Caco-2 (cell line): ENCODE measurements around the gene KRTAP21-3. TPM values are rescaled to one million over a fixed set of nuclear protein-coding genes. Genes with fewer than 3 reads are reported as not detected.

ENCODE experiments used
- BruUV-seq: library from RNA; stranded (reverse); fragments of 400-500 nt; replicated peaks from 2 replicates; lab custom pipeline; 2021; lab: Mats Ljungman, UMichigan
- CTCF ChIA-PET: fragments of 300-600 bp; sonication (Branson Sonifier 250); formaldehyde crosslinking; loops from one replicate; lab custom pipeline; 2022; ENCODE audit warnings: antibody characterized with exemption; lab: Charles Lee
- POLR2A ChIA-PET: fragments of 300-600 bp; sonication (Branson Sonifier 250); formaldehyde crosslinking; loops from one replicate; lab custom pipeline; 2022; ENCODE audit warnings: antibody characterized with exemption; lab: Charles Lee
- DNase-seq, 2 experiments: peaks; one replicate each; pipeline versions ENCODE4 v3.0.0 to v3.0.0-alpha.2; 2020 to 2022
- H3K27me3 ChIP-seq: replicated peaks from 2 replicates; pipeline ENCODE4 v1.6.0; 2011; ENCODE audit warnings: low read length; ENCODE audit not compliant: control insufficient read depth, insufficient read depth
- H3K36me3 ChIP-seq: 2 replicates; pipeline ENCODE4 v1.5.1; 2011; ENCODE audit warnings: low read length; ENCODE audit not compliant: control insufficient read depth, insufficient read depth
- H3K4me1 ChIP-seq: fragments of 250-450 bp; sonication (Bioruptor Pico); 2 replicates; pipeline ENCODE4 v1.5.1; 2020; ENCODE audit warnings: mild to moderate bottlenecking
- H3K4me3 ChIP-seq: 2 replicates; pipeline ENCODE4 v1.5.1; 2011; ENCODE audit warnings: low read depth, mild to moderate bottlenecking, control low read depth, low read length
- H3K9me3 ChIP-seq: fragments of 250-450 bp; sonication (Bioruptor Pico); 2 replicates; pipeline ENCODE4 v1.5.1; 2020; ENCODE audit warnings: mild to moderate bottlenecking, moderate library complexity
- H3K27ac Mint-ChIP-seq: one replicate; pipeline ENCODE4 v1.8.0; 2022; ENCODE audit warnings: mixed read lengths; ENCODE audit not compliant: unreplicated experiment
- H3K27me3 Mint-ChIP-seq: one replicate; pipeline ENCODE4 v1.8.0; 2022; ENCODE audit warnings: mixed read lengths; ENCODE audit not compliant: insufficient read depth, unreplicated experiment
- H3K36me3 Mint-ChIP-seq: one replicate; pipeline ENCODE4 v1.8.0; 2022; ENCODE audit warnings: mild to moderate bottlenecking, mixed read lengths; ENCODE audit not compliant: insufficient read depth, unreplicated experiment
- H3K4me1 Mint-ChIP-seq: one replicate; pipeline ENCODE4 v1.8.0; 2022; ENCODE audit warnings: low read depth, mixed read lengths; ENCODE audit not compliant: unreplicated experiment
- H3K4me3 Mint-ChIP-seq: one replicate; pipeline ENCODE4 v1.8.0; 2022; ENCODE audit warnings: mild to moderate bottlenecking, moderate library complexity, mixed read lengths; ENCODE audit not compliant: unreplicated experiment
- H3K9me3 Mint-ChIP-seq: one replicate; pipeline ENCODE4 v1.8.0; 2022; ENCODE audit warnings: mixed read lengths; ENCODE audit not compliant: unreplicated experiment
- intact Hi-C: fragments of 100-400 bp; cut with micrococcal nuclease; formaldehyde crosslinking; loops from one replicate; pipeline ENCODE4 v1.10.0; 2022; ENCODE audit not compliant: unreplicated experiment
- total RNA-seq: library from RNA; stranded (reverse); gene quantifications from 2 replicates; pipeline ENCODE4 v1.2.3, GENCODE V29; 2022
- TF ChIP-seq, protein P1 (sequence below), 2 experiments: fragments of 200-600 bp in 1 of 2; IDR thresholded peaks; 1 replicate in 1 of 2; 2 replicates in 1 of 2; pipeline versions ENCODE4 v1.5.1 to v1.8.0; 2011 to 2022; ENCODE audit warnings: antibody characterized with exemption in 1 of 2, control low read depth in 1 of 2, inconsistent platforms in 1 of 2, low read depth in 1 of 2, low read length in 1 of 2, mild to moderate bottlenecking in 1 of 2, moderate library complexity in 1 of 2; ENCODE audit not compliant: insufficient read depth in 1 of 2, severe bottlenecking in 1 of 2, unreplicated experiment in 1 of 2

Gene KRTAP21-3
- total RNA-seq, 1 experiment from 2014 or later = not detected

GRCh38 chr21:30676737-30677136 is 41.8 kb downstream of the KRTAP21-3 start:
- no peaks in the 10 kb centered on the region for H3K27me3 ChIP-seq
- no peaks in the 10 kb centered on the region; the same call in 1 of the 2 replicates for H3K4me1 ChIP-seq
- H3K27me3 Mint-ChIP-seq = peaks cover 7% of the 10 kb centered on the region
- no peak overlapping the region for H3K4me3 Mint-ChIP-seq
- ChIA-PET CTCF (no interaction called here), POLR2A (no interaction called here)
- no peaks in the 10 kb centered on the region for H3K36me3 ChIP-seq
- DNase-seq = no peak
- no peak overlapping the region for H3K4me3 ChIP-seq
- H3K27ac Mint-ChIP-seq = no peak overlapping the region
- no peaks in the 10 kb centered on the region for H3K4me1 Mint-ChIP-seq
- H3K9me3 ChIP-seq = no peaks in the 10 kb centered on the region
- TF ChIP-seq, protein P1, sequence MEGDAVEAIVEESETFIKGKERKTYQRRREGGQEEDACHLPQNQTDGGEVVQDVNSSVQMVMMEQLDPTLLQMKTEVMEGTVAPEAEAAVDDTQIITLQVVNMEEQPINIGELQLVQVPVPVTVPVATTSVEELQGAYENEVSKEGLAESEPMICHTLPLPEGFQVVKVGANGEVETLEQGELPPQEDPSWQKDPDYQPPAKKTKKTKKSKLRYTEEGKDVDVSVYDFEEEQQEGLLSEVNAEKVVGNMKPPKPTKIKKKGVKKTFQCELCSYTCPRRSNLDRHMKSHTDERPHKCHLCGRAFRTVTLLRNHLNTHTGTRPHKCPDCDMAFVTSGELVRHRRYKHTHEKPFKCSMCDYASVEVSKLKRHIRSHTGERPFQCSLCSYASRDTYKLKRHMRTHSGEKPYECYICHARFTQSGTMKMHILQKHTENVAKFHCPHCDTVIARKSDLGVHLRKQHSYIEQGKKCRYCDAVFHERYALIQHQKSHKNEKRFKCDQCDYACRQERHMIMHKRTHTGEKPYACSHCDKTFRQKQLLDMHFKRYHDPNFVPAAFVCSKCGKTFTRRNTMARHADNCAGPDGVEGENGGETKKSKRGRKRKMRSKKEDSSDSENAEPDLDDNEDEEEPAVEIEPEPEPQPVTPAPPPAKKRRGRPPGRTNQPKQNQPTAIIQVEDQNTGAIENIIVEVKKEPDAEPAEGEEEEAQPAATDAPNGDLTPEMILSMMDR (IDR thresholded peaks at IDR 0.05; ENCODE audit: insufficient read depth in 1 of 2, low read depth in 1 of 2, low read length in 1 of 2, severe bottlenecking in 1 of 2, unreplicated experiment in 1 of 2) = no peak
- intact Hi-C loops = no loop called here
- no peaks in the 10 kb centered on the region for H3K9me3 Mint-ChIP-seq
- H3K36me3 Mint-ChIP-seq = no peaks in the 10 kb centered on the region
- no TSS peak for BruUV-seq

DNA sequence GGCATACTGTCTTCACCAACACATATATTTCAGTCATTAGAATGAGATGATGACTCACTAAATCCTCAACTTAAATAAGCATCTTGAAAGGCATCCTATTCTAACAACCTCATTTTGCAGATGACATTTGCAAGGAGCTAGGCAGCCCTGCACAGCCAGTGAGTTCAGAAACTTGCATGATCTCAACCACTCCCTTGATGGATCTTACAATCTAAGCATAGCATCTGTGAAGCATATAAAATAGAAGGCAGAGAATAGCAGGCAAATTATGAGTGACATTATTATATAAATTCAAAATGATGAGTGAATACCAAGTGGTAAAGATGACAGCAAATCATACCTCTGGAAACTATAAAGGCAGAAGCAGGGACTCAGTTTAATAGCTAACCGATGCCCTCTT is 44.3 kb downstream of the KRTAP21-3 start:
- TF ChIP-seq, protein P1 (IDR thresholded peaks at IDR 0.05; ENCODE audit: insufficient read depth in 1 of 2, low read depth in 1 of 2, low read length in 1 of 2, severe bottlenecking in 1 of 2, unreplicated experiment in 1 of 2) = no peak
- POLR2A ChIA-PET = no interaction called here
- no peak for DNase-seq
- Histone ChIP-seq H3K36me3 (no peaks in the 10 kb centered on the region), H3K4me1 (no peaks in the 10 kb centered on the region; the same call in 1 of the 2 replicates), H3K4me3 (no peak overlapping the region), H3K9me3 (no peaks in the 10 kb centered on the region), H3K27me3 (no peaks in the 10 kb centered on the region)
- peaks cover 3% of the 10 kb centered on the region for H3K27me3 Mint-ChIP-seq
- H3K4me3 Mint-ChIP-seq = no peak overlapping the region
- H3K4me1 Mint-ChIP-seq = no peaks in the 10 kb centered on the region
- CTCF ChIA-PET = no interaction called here
- BruUV-seq = no TSS peak
- intact Hi-C loops = no loop called here
- H3K27ac Mint-ChIP-seq = no peak overlapping the region
- H3K36me3 Mint-ChIP-seq = no peaks in the 10 kb centered on the region
- no peaks in the 10 kb centered on the region for H3K9me3 Mint-ChIP-seq

- H3K4me3 Mint-ChIP-seq = no peak overlapping the region
- no peaks in the 10 kb centered on the region for H3K9me3 ChIP-seq
- BruUV-seq = no TSS peak
- no peaks in the 10 kb centered on the region for H3K9me3 Mint-ChIP-seq
- TF ChIP-seq, protein P1 (IDR thresholded peaks at IDR 0.05; ENCODE audit: insufficient read depth in 1 of 2, low read depth in 1 of 2, low read length in 1 of 2, severe bottlenecking in 1 of 2, unreplicated experiment in 1 of 2) = no peak
- no peaks in the 10 kb centered on the region for H3K4me1 Mint-ChIP-seq
- CTCF ChIA-PET = no interaction called here
- no peak overlapping the region for H3K4me3 ChIP-seq
- H3K27ac Mint-ChIP-seq = no peak overlapping the region
- DNase-seq = no peak
- H3K27me3 Mint-ChIP-seq = peaks cover 6% of the 10 kb centered on the region
- POLR2A ChIA-PET = no interaction called here
- no peaks in the 10 kb centered on the region for H3K27me3 ChIP-seq
- H3K36me3 Mint-ChIP-seq = no peaks in the 10 kb centered on the region
- no peaks in the 10 kb centered on the region; the same call in 1 of the 2 replicates for H3K4me1 ChIP-seq
- intact Hi-C loops = no loop called here
- no peaks in the 10 kb centered on the region for H3K36me3 ChIP-seq
Measured at GRCh38 chr21:30672985-30673650, 45.5 kb downstream of the KRTAP21-3 start.
